Measurements from ENCODE around the gene CLNK.

The CLNK gene

DNA sequence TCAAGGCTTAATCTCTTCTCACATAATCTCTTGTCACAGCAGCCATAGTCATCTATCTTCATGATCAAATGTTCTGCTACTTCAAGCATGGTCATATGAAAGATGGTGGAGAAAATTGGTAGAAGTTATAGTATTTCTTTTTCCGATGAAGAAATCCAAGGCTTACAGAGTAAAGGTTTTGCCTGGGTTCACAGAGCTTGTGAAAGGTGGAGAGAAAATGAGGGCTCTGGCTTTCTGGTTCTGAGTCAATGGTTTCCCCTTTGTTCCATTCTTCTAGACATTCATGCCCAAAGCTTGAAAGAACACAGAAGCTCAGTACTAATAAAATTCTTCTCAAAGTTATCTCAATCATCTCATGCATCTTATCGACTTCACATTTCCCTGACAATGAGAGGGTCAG is 36.1 kb downstream of the CLNK start:
- TF ChIP-seq, protein P1, sequence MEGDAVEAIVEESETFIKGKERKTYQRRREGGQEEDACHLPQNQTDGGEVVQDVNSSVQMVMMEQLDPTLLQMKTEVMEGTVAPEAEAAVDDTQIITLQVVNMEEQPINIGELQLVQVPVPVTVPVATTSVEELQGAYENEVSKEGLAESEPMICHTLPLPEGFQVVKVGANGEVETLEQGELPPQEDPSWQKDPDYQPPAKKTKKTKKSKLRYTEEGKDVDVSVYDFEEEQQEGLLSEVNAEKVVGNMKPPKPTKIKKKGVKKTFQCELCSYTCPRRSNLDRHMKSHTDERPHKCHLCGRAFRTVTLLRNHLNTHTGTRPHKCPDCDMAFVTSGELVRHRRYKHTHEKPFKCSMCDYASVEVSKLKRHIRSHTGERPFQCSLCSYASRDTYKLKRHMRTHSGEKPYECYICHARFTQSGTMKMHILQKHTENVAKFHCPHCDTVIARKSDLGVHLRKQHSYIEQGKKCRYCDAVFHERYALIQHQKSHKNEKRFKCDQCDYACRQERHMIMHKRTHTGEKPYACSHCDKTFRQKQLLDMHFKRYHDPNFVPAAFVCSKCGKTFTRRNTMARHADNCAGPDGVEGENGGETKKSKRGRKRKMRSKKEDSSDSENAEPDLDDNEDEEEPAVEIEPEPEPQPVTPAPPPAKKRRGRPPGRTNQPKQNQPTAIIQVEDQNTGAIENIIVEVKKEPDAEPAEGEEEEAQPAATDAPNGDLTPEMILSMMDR (IDR thresholded peaks at IDR 0.05; ENCODE audit: low read depth, low read length), result no peak
- DNase-seq (ENCODE audit: extremely low read depth, low read depth), result no peak

GRCh38 chr4:10647846-10648245 is 36.7 kb downstream of the CLNK start:
- DNase-seq (ENCODE audit: extremely low read depth, low read depth), result no peak
- TF ChIP-seq, protein P1 (IDR thresholded peaks at IDR 0.05; ENCODE audit: low read depth, low read length), result no peak

DNA sequence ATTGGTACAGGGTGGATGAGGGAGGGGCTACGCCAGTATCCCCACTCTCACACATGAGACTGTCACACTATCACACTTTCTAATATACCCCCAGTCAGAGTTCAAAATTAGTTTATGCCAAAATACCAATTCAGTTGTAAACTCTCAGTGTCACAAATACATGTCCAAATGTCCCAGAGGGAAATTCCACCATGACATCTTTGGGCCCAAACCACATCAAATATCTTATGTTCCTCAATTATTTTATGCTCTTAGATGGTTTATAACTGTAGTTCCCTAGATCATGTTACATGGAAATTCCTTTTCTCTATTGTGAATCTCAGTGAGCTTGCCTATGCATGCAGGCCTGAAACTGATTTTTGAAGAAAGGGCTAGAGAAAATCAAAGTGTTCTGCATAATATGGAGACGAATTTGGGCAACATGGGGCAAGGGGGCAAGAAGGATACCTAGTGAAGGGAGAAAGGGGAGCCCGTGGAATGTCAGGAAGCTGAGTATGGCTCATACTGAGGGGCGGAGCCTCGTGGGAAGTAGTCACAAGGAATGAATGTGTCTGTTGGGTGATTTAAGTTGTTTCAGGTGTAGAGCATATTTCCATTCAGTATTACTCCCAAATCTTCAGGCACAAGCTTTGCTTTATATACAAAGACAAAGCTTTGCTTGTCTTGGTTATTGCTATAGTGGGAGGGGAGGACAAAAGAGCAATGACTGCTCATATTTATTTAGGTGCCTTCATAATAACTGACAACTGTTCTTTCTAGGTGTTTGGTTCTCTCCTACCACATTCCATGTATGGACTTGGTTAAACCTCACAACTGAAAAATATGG is 40.8 kb downstream of the CLNK start:
- DNase-seq (ENCODE audit: extremely low read depth, low read depth), result no peak
- TF ChIP-seq, protein P1 (IDR thresholded peaks at IDR 0.05; ENCODE audit: low read depth, low read length), result no peak

DNA sequence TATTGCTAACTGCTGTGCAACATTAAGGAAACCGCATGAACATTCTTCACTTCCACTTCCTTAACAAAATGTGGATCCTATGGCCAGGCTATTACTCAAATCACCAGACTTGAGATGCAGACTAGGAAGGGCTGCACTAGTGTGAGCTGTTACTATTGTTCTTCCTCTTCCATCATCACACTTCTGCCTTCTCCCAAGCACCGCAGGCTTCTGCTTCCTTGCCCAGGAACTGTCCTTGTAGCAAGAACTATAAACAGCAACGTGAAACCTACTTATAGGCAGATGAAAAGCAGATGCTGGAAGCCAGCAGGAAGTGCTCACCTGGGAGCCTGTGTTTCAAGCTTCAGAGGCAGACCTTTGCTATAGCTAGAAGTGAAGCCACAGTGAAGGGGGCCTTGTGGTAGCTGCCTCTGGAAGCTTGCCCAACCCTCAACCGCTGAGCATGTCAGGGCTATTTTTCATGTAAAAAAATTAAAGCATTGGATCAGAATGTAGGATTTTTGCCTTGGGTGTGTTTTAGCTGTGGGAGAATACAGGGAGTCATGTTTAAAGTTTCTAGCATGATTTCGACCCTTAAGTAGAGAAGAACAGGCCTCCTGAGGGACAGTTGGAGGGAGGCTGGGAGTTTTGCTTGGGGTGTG is 43.9 kb downstream of the CLNK start:
- DNase-seq (ENCODE audit: extremely low read depth, low read depth), result no peak
- TF ChIP-seq, protein P1 (IDR thresholded peaks at IDR 0.05; ENCODE audit: low read depth, low read length), result no peak

DNA sequence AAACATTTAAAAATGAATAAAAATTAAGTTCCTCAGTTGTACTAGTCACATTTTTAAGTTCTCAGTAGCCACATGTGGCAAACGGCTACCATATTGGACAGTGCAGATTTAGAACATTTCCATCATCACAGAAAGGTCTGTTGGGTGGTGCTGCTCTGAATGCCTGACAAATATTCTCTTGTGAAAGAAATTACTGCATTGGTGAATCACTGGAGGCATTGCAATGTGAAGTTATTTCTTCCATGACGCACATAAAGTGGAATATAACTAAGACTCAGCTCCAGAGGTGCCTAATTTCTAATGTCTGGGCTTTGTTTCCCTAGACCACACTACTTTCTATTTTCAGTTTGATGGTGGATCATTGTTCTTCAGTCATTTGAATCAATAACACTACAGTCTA is 44.9 kb downstream of the CLNK start:
- DNase-seq (ENCODE audit: extremely low read depth, low read depth), result no peak
- TF ChIP-seq, protein P1 (IDR thresholded peaks at IDR 0.05; ENCODE audit: low read depth, low read length), result no peak

DNA sequence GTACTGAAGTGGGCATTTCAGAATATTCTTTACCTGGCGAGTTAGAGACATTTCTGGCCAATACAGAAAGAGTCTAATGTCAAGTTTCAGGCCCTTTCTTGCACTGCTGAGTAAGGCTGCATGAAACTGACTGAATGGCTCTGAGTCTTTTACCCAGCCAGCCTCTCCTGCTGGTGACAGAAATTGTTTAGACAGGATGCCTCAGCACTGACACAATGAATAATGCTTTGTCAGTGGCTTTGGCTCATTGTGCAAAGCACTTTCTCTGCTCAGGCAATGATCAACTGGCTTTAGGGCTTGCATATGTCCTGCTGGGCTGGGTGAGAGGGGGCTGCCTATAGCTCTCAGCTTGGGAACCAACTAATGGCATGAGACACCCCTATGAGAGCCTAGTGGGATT is 45.5 kb downstream of the CLNK start:
- TF ChIP-seq, protein P1 (IDR thresholded peaks at IDR 0.05; ENCODE audit: low read depth, low read length), result no peak
- no peak for DNase-seq (ENCODE audit: extremely low read depth, low read depth)

DNA sequence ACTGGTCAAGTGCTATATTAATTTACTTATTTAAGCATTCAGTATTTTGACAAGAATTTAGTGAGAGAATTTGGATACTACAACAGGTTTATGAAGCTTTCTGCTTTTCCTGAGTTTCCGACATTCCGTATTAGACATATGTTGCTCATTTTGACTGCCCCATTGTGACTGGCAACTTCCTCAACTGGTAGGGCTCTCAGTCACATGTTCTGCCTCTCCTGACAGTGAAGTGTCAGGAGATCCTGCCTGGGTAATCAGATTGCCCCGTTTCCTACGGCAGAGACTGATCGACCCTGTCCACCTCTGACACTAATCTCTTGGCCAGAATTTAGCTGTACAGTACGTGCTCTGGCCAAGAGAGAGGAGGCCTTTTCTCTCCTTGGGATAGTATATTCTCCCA is 49.5 kb downstream of the CLNK start:
- no peak for DNase-seq (ENCODE audit: extremely low read depth, low read depth)
- TF ChIP-seq, protein P1 (IDR thresholded peaks at IDR 0.05; ENCODE audit: low read depth, low read length), result no peak
